Mucosa of descending colon (tissue), 3 donors: ENCODE results near the gene DOCK4. TPM values are rescaled to one million over a fixed set of nuclear protein-coding genes. Genes with fewer than 3 reads are reported as not detected.
A peak's percentile ranks its signal among the peaks of the same experiment; 100 is the strongest.

Experiments used
- ATAC-seq: fragments of 200-7000 bp; cut with Tn5 transposase; one replicate; pipeline ENCODE4 v1.9.1; 2020; ENCODE audit warnings: mild to moderate bottlenecking, moderate library complexity
- DNase-seq, 3 donors: peaks; one replicate each; pipeline ENCODE4 v3.0.0-alpha.2; 2020
- H3K36me3 ChIP-seq: fragments of 200-600 bp; one replicate; pipeline ENCODE4 v1.8.0; 2021; ENCODE audit warnings: low read depth, mild to moderate bottlenecking
- H3K4me1 ChIP-seq: fragments of 200-600 bp; one replicate; pipeline ENCODE4 v1.8.0; 2021; ENCODE audit warnings: low read depth, mild to moderate bottlenecking
- H3K4me3 ChIP-seq: fragments of 200-600 bp; one replicate; pipeline ENCODE4 v1.8.0; 2021; ENCODE audit warnings: mild to moderate bottlenecking
- H3K9me3 ChIP-seq: fragments of 200-600 bp; one replicate; pipeline ENCODE4 v1.8.0; 2021; ENCODE audit warnings: mild to moderate bottlenecking
- CTCF ChIP-seq: fragments of 200-600 bp; IDR thresholded peaks from one replicate; pipeline ENCODE4 v1.8.0; 2022; ENCODE audit warnings: antibody characterized with exemption, mild to moderate bottlenecking
- intact Hi-C, 2 donors: fragments of 100-400 bp; cut with DNase I in 1 of 2; cut with micrococcal nuclease in 1 of 2; formaldehyde crosslinking; loops; one replicate each; pipeline versions ENCODE4 v1.11.0 to v1.11.1; 2022; cut with DNase I, micrococcal nuclease
- long read RNA-seq, 2 donors: library from polyadenylated mRNA; unstranded; transcript quantifications; one replicate each; pipeline ENCODE4 v2.0.0, GENCODE V29; 2019 to 2021
- total RNA-seq, 3 donors: library from RNA; stranded (reverse); fragmentation: NEBNext Ultra II Directional in 2 of 3; extraction: Animal tissue kit (Norgen Biotek cat#: 25700) in 2 of 3; gene quantifications; one replicate each; pipeline versions ENCODE4 v1.2.1 to v1.2.4, GENCODE V29; 2021 to 2023
- donor health status: DM: no; HTN: no; CAD: no; lungs with moderate emphysema.
- donor health status: DM: no; HTN: no; CAD: no.
- donor health status: DM: no; HTN: yes; CAD: no.

DOCK4 gene
- 10 to 100 TPM in 2 of 3 donors, 1 to 10 TPM in 1; 9.2 to 18.4 (median 12.7) TPM for total RNA-seq
- long read RNA-seq, donor 1, partial matches to known transcripts, result 1 of 3 reads
- long read RNA-seq, donor 1, other reads (novel, unspliced or antisense), result 2 of 3 reads
- long read RNA-seq, donor 2, partial matches to known transcripts, result 0 of 3 reads
- long read RNA-seq, donor 2, other reads (novel, unspliced or antisense), result 3 of 3 reads

GRCh38 chr7:112206238-112206990 lies at the start of gene DOCK4, which contains the start of gene ZNF277:
TSS of gene DOCK4 (minus strand) at chr7:112206399. CDS start at chr7:112206138, 261 bp downstream.
TSS of gene ZNF277 (plus strand) at chr7:112206695. CDS start at chr7:112206717, 22 bp downstream.
- TF ChIP-seq CTCF, result no peak
- intact Hi-C loops, result no loop called here
- peaks cover 15% of the 10 kb centered on the region for H3K4me1 ChIP-seq
- DNase-seq, result peak; percentile 99 to 100 (median 100)
- peak within 1 kb of the TSS; percentile 94 for H3K4me3 ChIP-seq
- ATAC-seq, result peak; percentile 96
- no peaks in the 10 kb centered on the region for H3K36me3 ChIP-seq
- H3K9me3 ChIP-seq, result no peaks in the 10 kb centered on the region

- intact Hi-C loops, result no loop called here
- ATAC-seq, result no peak
Observed at GRCh38 chr7:112255388-112255720, 49.2 kb upstream of the DOCK4 start.

GRCh38 chr7:112254709-112255387 lies 48.6 kb upstream of the DOCK4 start:
- DNase-seq, result no peak
- ATAC-seq, result no peak

More at GRCh38 chr7:112255388-112255720, 49.2 kb upstream of the DOCK4 start:
- Histone ChIP-seq H3K36me3 (no peaks in the 10 kb centered on the region), H3K4me1 (peaks cover 4% of the 10 kb centered on the region), H3K9me3 (no peaks in the 10 kb centered on the region), H3K4me3 (no peak overlapping the region)
- no peak for TF ChIP-seq CTCF
- DNase-seq, result no peak

GRCh38 chr7:112254156-112254555 lies 48.0 kb upstream of the DOCK4 start:
- DNase-seq, result no peak
- no peak for ATAC-seq
- no peaks in the 10 kb centered on the region for H3K36me3 ChIP-seq
- no peaks in the 10 kb centered on the region for H3K9me3 ChIP-seq
- no peak overlapping the region for H3K4me3 ChIP-seq
- H3K4me1 ChIP-seq, result peaks cover 4% of the 10 kb centered on the region
- TF ChIP-seq CTCF, result no peak
- intact Hi-C loops, result no loop called here

More at GRCh38 chr7:112254709-112255387, 48.6 kb upstream of the DOCK4 start:
- intact Hi-C loops, result no loop called here
- H3K4me3 ChIP-seq, result no peak overlapping the region
- H3K36me3 ChIP-seq, result no peaks in the 10 kb centered on the region
- no peaks in the 10 kb centered on the region for H3K9me3 ChIP-seq
- TF ChIP-seq CTCF, result no peak
- peaks cover 4% of the 10 kb centered on the region for H3K4me1 ChIP-seq

- Histone ChIP-seq H3K4me3 (no peak overlapping the region), H3K4me1 (peaks cover 4% of the 10 kb centered on the region), H3K9me3 (no peaks in the 10 kb centered on the region), H3K36me3 (no peaks in the 10 kb centered on the region)
- intact Hi-C loops, result no loop called here
- no peak for ATAC-seq
- TF ChIP-seq CTCF, result no peak
- no peak for DNase-seq
Observed at GRCh38 chr7:112252691-112253090, 46.5 kb upstream of the DOCK4 start.
